CD4-positive, alpha-beta T cell treated with Interleukin-15 for 4 hours (primary cell): Measurements from ENCODE around the gene SOX6.
"Not testable (repeated sequence)": the region's sequence is repeated elsewhere in the genome, so short reads cannot be mapped to it uniquely, and the experiment has no call there.

Experiments
- DNase-seq: peaks from one replicate; pipeline ENCODE4 v3.0.0-alpha.2; 2020; ENCODE audit warnings: low spot score

The SOX6 gene

DNA sequence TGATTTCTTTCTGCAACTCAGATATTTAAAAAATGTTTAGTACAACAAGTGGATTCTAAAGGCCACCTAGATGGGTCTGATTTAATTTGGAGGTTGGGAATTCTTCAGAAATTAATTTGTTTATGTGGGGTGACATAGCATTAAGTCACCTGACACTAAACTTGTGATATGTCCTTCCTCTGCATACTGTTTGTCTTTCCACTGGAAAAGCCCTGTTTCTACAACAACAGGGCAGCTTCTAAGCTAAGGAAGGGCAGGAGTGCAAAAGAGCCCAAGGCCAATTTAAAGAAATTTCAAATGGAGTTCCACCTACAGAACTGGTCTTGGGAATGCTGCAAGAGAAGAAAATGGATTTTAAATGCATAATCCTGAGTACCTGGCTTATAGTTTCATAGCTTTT, 319.2 kb downstream of the SOX6 start:
- DNase-seq: no peak

DNA sequence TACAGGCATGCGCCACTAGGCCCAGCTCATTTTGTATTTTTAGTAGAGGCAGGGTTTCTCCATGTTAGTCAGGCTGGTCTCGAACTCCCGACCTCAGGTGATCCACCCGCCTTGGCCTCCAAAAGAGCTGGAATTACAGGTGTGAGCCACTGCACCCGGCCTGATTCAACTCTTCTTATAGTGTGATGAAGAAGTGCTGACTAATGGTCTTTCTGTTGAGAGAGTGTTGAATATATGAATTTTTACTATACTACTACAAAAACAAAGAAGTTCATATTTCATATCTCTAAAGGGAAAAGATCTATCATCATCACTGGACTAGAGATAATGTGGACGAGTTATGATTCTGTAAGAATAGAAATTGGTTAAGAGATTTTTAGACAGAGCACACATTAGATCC, 320.1 kb downstream of the SOX6 start:
- no peak for DNase-seq

DNA sequence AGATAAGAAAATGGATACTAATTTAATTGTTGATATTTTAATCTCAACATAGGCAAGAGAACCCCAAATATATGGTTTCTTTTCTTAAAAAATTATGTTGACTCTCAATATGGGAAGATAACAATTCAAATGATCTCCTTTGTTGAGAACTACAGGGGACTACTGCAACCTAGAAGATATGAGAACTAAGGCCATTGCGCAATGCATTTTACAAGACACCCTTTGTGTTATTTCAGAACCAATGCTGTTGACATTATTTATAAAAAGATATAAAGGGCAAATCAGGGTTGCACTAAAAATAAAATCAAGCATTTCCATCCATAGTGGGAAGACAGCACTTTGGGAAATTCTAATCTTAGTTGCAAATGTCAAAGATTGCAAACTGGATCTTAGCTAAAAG, 322.3 kb downstream of the SOX6 start:
- DNase-seq: no peak

DNA sequence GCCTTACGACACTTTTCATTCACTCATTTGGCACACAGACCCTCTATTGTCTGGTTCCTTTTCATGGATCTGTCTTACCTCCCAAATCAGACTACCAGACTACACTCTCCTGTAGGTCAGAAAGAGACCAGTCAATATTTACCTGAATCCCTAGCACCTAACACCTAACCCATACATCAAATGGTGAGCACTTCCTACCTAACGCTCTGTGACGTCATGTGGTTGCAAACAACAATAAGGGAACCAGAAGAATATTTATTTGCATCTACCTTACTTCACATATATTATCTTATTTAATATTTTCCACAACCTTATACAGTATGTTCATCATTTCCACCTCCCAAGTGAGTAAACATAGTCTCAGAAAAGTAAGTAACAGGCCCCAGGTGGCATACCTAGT, 323.4 kb downstream of the SOX6 start:
- DNase-seq: no peak

DNA sequence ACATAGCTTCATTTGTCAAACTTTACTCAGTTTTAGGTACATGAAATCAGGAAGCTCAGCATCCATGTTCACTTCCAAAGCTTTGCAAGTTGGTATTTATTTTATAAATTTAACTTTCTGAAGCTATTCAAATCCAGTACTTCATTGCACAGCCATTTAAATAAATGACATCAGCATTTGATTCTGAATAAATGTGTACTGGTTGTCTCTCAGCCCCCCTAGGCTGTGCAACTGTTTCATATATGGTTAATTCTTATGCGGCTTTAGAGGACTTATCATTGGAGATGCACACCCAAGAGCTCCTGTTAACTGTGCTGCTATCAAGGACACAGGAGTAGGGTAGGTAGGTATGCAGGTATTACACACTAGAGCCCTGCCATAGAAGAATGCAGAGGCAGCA, 325.1 kb downstream of the SOX6 start:
- no peak for DNase-seq

DNA sequence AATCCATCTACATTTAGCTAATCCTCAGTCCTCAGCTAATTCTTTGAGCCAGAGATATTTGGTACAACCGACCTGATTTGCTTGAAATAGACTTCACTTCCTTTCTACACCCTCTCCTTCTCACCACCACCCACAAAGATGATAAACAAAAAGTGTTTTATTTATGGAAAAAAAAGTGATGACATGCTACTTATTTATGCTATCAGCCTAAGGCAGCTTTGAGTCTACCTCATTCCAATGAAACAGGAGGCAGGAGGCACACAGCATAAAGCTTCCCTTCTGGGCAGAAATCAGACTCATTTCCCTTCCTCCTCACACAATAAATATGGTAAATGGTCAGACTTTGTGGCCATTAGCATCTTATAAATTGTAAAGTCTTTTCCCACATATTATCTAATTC, 325.7 kb downstream of the SOX6 start:
- DNase-seq: no peak

DNA sequence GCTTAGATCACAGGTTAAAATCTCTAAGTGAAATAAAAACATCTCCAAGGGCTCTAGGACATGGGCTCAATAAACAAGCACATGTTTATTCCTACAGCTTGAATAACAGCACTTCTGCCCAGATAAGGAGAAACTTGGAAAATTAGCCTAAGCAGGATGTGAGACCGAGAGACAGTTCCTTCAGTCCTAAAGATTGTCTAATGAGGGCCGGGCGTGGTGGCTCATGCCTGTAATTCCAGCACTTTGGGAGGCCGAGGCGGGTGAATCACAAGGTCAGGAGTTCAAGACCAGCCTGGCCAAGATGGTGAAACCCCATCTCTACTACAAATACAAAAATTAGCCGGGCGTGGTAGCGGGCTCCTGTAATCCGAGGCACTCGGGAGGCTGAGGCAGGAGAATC, 327.2 kb downstream of the SOX6 start:
- not testable (repeated sequence) for DNase-seq

DNA sequence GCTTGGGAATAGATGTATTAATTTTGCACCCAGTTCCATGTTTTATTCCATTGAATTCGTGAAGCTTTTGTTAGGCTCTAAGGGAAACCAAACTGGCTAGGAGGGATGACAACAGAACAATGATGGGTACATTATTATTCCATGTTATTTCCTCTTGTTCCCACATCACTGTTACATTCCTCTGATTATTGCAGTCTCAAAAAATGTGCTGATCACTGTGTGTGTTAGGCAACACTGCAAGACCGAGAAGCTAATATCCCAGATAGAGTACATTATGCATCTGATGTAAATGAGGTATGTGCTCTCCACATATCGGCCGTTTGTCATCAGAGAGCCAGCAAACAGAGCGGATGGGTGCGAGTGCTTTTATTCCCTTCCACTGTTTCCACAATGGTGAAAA, 327.9 kb downstream of the SOX6 start:
- no peak for DNase-seq

DNA sequence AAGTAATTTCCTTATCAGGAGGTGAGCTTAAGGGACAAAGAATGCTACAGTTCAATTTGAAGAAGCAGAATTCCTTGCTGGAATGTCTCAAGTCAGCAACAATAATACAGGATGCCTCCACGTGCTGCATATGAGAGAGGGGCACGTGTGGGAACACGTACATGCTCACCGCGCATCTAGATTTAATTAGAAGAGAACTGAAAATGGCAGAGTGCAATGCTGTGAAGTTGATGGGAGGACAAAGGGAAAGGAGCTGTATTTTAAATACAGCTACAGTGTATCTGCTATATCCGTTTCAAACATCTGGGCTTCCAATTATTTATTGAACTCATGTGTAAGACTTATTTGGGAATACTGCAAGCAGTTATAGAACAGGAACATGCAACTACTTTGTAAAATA, 328.7 kb downstream of the SOX6 start:
- no peak for DNase-seq

DNA sequence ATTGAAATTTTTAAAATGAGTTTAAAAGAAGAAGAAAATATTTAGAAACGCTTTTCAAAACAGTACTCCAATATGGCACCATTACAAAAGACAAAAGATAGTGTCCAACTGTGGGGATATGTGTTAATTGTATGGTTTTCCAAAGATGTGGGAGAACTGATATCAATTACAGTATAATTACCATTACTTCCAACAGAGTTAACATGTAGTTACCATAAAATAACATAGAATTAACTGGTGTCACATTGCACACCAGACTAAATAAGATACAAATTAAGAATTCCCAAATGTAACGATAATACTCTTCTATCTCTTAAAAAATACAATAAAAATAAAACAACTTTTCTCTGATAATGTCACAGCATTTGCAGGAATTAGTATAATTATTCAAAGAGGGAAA, 329.5 kb downstream of the SOX6 start:
- DNase-seq: no peak

DNA sequence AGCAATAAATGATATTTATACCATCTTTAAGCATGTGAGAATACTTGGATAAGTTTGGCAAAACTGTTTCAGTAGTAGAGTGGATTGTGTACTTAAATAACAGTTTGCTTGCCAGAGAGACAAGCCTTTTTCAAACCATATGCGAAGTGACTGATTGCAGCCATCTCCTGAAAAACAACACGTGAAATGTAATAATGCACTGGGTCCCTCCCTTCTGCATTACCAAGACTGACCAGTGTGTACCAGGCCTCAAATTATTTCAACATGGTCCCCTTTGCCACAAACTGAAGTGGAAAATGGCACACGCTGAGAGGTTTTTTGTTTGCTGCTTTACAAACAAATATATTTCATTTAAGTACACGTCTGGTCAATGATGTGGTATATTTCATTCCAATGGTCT, 337.4 kb downstream of the SOX6 start:
- DNase-seq: no peak

DNA sequence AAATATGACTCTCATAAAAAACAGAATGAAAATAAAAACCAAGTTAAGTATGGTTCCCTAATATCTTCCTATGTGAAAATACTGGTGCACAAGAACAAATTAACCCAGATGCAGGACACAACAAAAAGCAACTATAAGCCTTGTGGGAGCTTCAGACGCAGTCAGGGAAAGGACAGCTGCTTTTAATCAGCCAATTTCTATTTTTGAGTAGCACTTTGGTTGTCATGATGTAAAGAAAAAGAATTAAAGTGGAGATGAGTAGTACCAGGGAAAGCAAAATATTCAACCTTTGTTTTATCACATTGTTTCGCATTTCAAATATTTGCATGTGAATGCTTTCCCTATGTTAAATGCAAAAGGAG, 339.9 kb downstream of the SOX6 start:
- no peak for DNase-seq

DNA sequence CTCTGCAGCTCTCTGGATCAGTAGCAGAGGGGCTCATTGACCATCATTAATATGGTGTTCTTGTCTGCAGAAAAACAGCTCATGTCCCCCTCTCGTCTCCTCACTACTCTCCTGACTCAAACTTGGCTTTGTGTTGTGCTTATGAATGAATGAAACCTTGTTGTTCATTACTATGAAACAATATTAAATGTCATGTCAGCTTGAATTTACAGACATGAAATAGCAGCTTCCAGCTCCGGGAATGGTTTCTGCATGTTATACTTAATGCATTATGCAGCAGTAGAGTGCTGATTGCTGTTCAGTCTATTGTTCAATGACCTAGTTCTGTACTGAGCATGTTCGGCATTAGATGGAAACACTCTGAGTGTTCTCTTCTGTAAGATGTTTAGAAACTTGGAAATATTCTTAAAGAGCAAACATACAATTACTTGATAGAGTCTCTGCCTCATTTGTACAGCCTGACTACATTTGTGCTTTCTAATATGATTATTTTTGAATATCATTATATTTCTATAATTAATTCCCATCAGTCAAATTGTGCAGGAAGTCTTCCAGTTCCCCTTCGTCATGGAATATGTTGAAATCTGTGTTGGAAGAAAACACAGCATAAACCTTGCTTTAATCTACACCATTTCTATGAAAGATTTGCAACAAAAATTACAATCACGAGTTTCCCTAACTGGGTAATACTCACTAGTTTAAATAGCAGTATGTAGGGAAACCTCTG, 340.4 kb downstream of the SOX6 start:
- DNase-seq: no peak

DNA sequence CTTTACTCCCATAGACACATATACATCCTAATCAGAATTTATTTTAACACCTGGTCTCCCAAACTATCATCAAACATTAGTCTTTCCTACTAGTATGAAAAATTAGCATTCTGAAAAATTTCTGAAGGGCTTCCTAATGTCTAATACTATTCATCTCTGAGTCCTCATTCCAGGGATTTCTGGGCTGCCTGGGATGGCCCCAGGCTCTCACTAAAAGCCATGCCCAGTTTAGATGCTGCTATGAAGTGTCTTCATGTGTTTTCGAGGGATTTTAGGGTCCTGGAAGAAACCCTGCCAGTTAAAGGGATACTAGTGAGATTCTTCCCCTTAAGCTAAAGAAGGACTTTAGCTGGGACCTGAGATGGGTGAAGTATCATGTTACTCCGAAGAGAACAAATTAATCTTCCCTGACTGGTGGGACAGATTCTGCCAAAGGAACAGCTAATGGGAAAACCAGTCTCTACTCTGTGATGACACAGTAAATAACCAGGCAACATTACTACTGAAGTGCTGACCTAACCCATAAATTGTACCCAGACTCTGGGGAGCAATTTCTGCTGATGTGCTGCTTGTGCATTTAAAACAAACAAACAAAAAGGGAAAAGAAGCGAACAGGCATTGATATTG, 342.6 kb downstream of the SOX6 start:
- no peak for DNase-seq

DNA sequence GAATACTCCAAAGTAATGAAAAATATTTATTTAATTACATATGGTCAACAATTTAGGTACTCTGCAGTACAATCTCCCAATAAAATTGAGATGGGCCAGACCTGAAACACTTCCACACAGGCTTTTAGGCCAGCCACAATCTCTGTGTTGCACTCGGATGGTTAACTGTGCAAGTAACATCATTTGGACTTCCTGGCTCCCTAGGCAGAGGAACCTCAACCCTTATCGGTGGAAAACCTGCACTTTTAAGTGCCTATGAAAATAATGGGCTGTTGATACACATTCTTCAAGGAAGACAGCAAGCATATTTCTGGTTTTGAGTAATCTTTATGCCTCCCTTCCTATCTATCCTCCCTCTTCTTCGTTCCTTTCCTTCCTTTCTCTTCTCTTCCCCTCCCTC, 343.1 kb downstream of the SOX6 start:
- DNase-seq: no peak

DNA sequence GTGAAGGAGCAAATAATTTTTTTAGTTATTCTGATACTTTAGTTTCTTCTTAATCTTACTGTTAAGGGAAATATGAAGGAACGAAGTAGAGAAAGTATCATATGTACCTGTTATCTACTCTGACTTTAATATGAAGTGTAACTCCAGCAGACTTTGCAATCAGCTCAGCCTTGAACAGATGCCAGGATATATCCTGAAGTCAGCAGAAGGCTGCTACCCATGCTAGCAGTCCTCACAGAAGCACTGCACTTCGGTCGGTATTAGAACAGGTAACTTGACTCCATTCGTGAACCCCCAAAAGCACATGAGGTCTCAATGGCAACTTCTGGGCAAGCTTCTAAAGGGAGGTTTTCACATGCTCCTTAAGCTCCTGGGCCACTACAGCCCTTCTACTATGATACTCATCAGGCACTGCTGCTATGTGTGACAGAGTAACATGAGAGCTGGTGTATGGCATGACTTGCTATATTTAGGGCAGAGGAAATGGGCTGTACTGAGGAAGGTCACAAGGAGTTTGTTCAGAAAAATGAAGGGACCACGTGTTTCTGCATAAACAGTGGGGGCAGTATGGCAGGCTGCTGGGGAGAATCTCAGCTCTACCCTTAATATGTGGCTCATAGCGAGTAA, 344.1 kb downstream of the SOX6 start:
- no peak for DNase-seq

DNA sequence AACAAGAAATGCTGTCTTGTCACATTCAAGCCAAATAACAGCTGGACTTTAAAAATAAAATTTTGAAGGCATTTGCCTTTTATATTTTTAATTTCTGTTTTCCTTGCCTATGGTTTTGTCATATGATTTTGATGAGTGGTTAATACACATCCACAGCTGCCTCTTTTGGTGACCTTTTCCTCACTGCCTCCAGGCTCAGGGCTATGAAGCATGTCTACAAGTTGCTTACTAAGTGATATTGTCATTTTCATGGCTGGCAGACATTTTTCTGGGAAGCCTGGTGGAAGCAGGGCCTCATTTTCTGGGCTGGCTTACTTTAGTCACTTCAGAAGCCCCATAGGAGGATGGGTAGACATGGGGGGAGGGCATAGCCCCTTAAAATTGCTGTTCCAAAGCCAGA, 344.9 kb downstream of the SOX6 start:
- DNase-seq: no peak

DNA sequence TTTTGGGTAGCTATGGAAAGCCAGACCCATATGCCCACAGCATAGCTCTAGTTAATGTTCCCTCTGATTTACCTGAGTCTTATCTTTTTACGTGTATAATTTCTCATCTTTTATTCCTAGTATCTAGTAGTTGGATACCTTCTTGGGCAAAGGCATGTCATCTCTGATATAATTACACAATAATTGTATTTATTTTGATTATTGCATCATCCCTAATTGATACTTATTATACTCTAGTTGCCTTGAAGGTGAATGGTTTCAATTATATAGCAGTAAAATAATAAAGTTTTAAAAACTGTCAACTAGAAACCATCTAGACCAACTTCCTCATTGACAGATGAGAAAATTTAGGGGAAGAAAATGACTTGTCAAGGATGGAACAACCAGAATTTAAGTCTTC, 347.3 kb downstream of the SOX6 start:
- no peak for DNase-seq

DNA sequence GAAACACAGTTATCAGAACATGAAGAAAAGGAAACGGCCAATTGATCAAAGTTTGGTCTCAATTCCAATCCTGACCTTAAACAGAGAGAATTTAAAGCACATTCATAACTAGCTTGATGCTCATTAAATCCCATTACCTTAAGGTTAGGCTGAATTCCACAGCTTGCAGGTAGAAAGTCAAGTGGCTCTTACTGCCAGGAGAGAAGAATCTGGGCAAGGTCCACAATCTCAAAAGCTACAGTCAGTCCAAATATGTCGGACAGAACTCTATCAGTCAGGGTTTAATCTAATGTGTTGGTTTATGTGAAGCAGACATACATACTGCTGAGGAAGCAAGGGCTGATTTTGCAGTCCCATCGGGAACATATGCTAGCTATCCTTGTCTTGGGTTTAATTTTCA, 348.8 kb downstream of the SOX6 start:
- DNase-seq: no peak

DNA sequence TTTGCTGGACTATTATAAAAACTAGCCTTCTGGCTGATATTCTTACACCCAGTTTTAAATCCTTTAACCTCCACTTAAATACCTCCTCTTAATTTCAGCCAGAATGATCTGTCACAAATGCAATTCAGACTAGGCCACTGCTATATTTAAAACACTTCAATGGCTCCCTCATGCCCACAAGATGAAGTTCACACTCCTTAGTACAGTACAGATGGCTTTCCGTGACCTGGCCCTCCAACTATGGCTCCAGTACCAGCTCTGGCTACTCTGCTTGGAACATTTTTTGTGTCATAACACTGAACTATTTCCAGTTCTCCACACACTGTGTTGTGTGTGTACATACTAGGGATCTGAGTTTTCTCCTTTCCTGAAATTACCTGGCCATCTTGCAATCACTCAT, 353.4 kb downstream of the SOX6 start:
- DNase-seq: no peak

DNA sequence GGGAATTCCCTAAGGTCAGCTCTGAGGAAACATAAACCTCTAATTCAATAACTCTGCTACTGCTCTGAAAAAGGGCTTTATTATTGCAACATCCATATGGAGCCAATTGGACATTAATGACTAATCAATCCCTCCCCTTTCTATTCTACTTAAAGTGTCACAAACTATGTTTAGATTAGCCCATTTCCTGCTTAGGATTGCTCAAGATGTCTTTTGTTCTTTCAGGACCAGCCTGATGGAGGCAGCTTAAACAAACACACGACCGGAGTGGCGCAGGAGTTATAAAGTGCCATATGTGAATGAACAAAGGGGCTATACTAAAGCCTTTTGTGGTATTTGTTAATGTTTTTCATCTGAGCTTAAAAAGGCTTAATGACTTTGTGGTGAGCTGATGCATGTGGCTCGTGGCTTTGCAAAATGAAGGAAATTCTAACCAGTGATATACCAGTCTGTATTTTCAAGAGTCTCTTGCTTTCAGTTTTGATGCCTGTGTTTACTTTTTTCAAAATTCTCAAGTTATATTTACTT, 354.4 kb downstream of the SOX6 start:
- no peak for DNase-seq

DNA sequence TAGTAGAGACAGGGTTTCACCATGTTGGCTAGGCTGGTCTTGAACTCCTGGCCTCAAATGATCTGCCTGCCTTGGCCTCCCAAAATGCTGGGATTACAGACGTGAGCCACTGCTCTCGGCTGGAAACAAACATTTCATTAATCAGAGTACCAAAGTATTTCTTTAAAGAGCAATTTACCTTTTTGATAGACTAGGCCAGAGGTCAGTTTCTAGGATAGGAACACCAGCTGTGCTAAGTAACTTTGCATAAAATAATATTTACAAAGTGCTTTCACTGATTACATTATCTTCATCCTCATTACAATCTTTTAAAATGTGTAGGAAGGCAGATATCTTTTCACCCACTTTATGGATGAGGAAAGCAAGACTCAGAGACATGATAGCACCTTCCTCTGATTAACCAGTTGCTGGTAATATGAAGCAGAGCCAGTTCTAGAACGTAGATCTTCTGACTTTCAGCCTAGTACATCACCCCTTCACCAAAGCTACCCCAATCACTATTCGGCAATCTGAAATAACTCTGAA, 355.2 kb downstream of the SOX6 start:
- no peak for DNase-seq

DNA sequence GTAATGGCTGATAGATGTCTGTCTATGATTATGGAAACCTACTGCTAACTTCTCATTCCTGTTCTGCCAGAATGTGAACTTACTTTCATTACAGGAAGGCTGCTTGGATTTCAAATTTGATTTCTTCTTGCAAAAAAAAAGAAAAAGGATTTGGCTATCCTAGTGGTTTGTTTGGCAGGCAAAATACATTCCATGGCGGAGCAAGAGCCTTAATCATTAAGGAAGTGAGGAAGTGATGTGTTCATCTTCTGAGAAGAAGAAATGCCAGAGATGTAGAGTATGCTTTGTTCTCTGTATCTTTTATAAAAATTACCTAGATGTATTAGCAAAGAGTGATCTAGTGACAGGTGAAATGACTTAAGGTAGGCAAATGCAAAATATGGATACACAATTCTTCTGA, 356.3 kb downstream of the SOX6 start:
- DNase-seq: no peak
